Lower lobe of right lung (tissue), 2 donors: ENCODE data around the gene C10orf67. TPM values are rescaled to one million over a fixed set of nuclear protein-coding genes. Genes with fewer than 3 reads are reported as not detected.
"Not testable (repeated sequence)": the region's sequence is repeated elsewhere in the genome, so short reads cannot be mapped to it uniquely, and the experiment has no call there.

ENCODE experiments used
- ATAC-seq, 2 donors: fragments of 200-7000 bp; cut with Tn5 transposase; one replicate each; pipeline ENCODE4 v1.9.1; 2020 to 2022; ENCODE audit warnings: mild to moderate bottlenecking in 2 of 2, moderate library complexity in 2 of 2
- DNase-seq: peaks from one replicate; pipeline ENCODE4 v3.0.0-alpha.2; 2020
- H3K27ac ChIP-seq: fragments of 200-600 bp; one replicate; pipeline ENCODE4 v1.8.0; 2022
- H3K27me3 ChIP-seq: fragments of 200-600 bp; one replicate; pipeline ENCODE4 v1.8.0; 2022; ENCODE audit warnings: low read depth
- H3K36me3 ChIP-seq: fragments of 200-600 bp; one replicate; pipeline ENCODE4 v1.8.0; 2022; ENCODE audit warnings: mild to moderate bottlenecking
- H3K4me1 ChIP-seq: fragments of 200-600 bp; one replicate; pipeline ENCODE4 v1.8.0; 2022
- H3K4me3 ChIP-seq: fragments of 200-600 bp; one replicate; pipeline ENCODE4 v1.8.0; 2022; ENCODE audit warnings: mild to moderate bottlenecking
- H3K9me3 ChIP-seq: fragments of 200-600 bp; one replicate; pipeline ENCODE4 v1.8.0; 2022
- intact Hi-C: fragments of 100-400 bp; cut with DNase I; formaldehyde crosslinking; loops from one replicate; pipeline ENCODE4 v1.11.0; 2022
- total RNA-seq: library from RNA; stranded (reverse); fragmentation: NEBNext Ultra II Directional; extraction: Animal tissue kit (Norgen Biotek cat#: 25700); gene quantifications from one replicate; pipeline ENCODE4 v1.2.1, GENCODE V29; 2021
- TF ChIP-seq, protein P1 (sequence below): fragments of 200-600 bp; IDR thresholded peaks from one replicate; pipeline ENCODE4 v1.8.0; 2022; ENCODE audit warnings: antibody characterized with exemption, mild to moderate bottlenecking
- donor health status: DM: no; HTN: yes; CAD: no; lungs with severe emphysema.

Gene C10orf67
- total RNA-seq, 1 donor from 2014 or later = 1.2 TPM

GRCh38 chr10:23314835-23315239 lies 29.8 kb downstream of the C10orf67 start:
- ATAC-seq = peak; percentile 57 to 67
- H3K27me3 ChIP-seq = no peaks in the 10 kb centered on the region
- H3K9me3 ChIP-seq = no peaks in the 10 kb centered on the region
- TF ChIP-seq, protein P1, sequence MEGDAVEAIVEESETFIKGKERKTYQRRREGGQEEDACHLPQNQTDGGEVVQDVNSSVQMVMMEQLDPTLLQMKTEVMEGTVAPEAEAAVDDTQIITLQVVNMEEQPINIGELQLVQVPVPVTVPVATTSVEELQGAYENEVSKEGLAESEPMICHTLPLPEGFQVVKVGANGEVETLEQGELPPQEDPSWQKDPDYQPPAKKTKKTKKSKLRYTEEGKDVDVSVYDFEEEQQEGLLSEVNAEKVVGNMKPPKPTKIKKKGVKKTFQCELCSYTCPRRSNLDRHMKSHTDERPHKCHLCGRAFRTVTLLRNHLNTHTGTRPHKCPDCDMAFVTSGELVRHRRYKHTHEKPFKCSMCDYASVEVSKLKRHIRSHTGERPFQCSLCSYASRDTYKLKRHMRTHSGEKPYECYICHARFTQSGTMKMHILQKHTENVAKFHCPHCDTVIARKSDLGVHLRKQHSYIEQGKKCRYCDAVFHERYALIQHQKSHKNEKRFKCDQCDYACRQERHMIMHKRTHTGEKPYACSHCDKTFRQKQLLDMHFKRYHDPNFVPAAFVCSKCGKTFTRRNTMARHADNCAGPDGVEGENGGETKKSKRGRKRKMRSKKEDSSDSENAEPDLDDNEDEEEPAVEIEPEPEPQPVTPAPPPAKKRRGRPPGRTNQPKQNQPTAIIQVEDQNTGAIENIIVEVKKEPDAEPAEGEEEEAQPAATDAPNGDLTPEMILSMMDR = peak; percentile 69
- intact Hi-C loops = loop anchor here (5.0 kb wide), 1 partner anchor 217 kb away; no protein-coding TSS in a partner anchor
- H3K4me1 ChIP-seq = peaks cover 10% of the 10 kb centered on the region
- H3K36me3 ChIP-seq = no peaks in the 10 kb centered on the region
- H3K27ac ChIP-seq = no peak overlapping the region
- no peak for DNase-seq
- H3K4me3 ChIP-seq = no peak overlapping the region

DNA sequence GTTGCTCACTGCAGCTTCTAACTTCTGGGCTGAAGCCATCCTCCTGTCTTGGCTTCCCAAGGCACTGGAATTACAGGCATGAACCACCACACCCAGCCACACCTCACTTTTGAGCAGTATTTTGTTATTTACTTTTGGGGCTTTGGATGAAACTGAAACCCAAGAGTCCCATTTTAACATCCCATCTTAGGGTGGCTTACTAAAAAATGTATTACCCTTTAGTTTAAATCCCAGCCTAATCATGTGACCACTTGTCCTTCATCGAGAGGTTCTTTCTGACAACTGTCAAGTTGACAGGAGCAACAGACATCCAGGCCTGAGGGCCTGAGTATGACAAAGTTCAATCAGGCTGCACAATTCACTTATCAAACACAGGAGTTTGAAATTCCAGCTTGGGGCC lies 33.6 kb downstream of the C10orf67 start:
- Histone ChIP-seq H3K4me1 (peaks cover 10% of the 10 kb centered on the region), H3K9me3 (no peaks in the 10 kb centered on the region), H3K27ac (peak overlapping the region; percentile 34), H3K36me3 (no peaks in the 10 kb centered on the region), H3K4me3 (no peak overlapping the region), H3K27me3 (no peaks in the 10 kb centered on the region)
- ATAC-seq (peak; percentile 29 to 47), DNase-seq (no peak)
- TF ChIP-seq, protein P1 = no peak
- intact Hi-C loops = loop anchor here (5.0 kb wide), 1 partner anchor 221 kb away; no protein-coding TSS in a partner anchor

GRCh38 chr10:23310404-23310803 lies 34.2 kb downstream of the C10orf67 start:
- intact Hi-C loops = loop anchor here (5.0 kb wide), 1 partner anchor 222 kb away; no protein-coding TSS in a partner anchor
- DNase-seq = no peak
- H3K4me1 ChIP-seq = peaks cover 10% of the 10 kb centered on the region
- H3K27me3 ChIP-seq = no peaks in the 10 kb centered on the region
- TF ChIP-seq, protein P1 = no peak
- H3K27ac ChIP-seq = peak overlapping the region; percentile 34
- H3K36me3 ChIP-seq = no peaks in the 10 kb centered on the region
- peak; percentile 57 to 66 for ATAC-seq
- no peak overlapping the region for H3K4me3 ChIP-seq
- no peaks in the 10 kb centered on the region for H3K9me3 ChIP-seq

DNA sequence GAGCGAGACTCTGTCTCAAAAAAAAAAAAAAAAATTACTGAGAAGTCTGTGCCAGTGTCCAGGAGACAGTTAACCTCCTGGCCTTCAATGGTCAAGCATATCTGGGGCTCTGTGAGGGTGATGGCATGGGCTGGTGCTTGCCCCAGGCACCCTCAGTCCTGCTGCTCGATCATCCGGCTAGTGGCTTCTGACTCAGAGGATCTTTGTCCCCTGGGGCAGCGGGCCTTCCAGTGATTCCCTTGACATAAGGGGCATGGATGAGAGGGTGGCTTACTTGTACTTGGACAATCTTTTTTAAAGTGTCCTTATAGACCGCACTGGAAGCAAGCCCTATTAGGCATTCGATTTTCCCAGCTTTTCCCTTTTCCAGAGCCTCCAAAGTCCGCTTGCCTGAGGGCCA lies 44.6 kb downstream of the C10orf67 start:
- H3K9me3 ChIP-seq, H3K27me3 ChIP-seq, ATAC-seq, H3K4me3 ChIP-seq, H3K27ac ChIP-seq, intact Hi-C loops, H3K36me3 ChIP-seq, DNase-seq, H3K4me1 ChIP-seq: not testable (repeated sequence)

DNA sequence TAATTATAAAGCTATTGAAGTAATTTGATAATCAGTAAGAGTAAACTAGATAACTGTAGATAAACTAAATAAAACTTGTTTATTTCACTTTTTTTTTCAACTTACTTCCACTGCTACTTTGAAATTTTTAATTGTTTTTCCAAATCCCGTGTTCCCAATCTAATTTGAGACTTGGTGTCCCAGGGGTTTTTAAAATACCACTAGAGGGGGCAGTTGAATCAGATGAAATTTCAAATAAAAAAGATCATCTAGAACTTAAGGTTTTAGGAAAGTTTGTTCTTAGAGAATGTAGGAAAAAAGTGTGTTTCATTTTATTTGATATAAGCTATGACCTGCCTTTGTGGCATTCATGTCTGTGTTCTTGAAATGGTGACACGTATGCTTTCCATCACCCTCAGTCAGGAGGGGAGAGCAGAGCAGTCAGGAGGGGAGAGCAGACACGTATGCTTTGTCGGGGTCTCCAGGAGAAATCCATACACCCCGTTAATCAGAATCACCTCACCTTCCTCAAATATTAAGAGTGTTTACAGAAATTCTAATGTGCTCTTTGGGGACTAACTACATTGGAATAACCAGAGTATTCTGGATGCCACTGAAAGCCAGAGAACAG lies 49.9 kb downstream of the C10orf67 start:
- no peak for DNase-seq
- no peaks in the 10 kb centered on the region for H3K4me1 ChIP-seq
- H3K27me3 ChIP-seq = peaks cover 12% of the 10 kb centered on the region
- no peaks in the 10 kb centered on the region for H3K36me3 ChIP-seq
- no peak for ATAC-seq
- H3K9me3 ChIP-seq = no peaks in the 10 kb centered on the region
- H3K4me3 ChIP-seq = no peak overlapping the region
- intact Hi-C loops = loop anchor here (5.0 kb wide), 1 partner anchor 117 kb away; no protein-coding TSS in a partner anchor
- TF ChIP-seq, protein P1 = peak; percentile 41
- no peak overlapping the region for H3K27ac ChIP-seq

DNA sequence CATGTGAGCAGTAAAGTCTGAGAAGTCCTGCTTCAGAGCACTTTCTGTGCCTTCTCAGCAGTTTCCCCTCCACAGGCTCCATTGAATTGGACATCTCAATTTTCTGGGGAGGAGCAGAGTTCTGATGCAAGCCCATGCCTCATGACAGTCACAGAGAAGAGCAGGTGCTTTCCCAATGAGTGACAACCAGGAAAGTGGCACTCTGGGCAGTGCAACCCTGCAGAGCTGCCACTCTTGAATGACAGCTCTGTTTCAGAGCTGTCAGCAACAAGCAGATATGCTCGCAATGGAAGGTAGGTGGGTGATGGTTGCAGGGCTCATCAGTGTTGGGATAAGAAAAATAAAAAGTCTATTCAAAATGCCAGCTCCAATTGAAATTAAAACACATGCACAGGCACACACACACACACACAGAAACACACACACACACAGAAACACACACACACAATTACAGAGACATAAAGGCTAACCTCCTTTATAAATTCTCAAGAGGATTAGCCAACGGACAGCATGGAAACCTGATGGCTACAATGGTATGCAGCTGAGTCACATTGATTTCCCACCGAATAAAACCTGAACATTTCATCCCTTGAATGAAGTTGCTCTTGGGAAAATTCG lies 50.5 kb downstream of the C10orf67 start:
- no peak overlapping the region for H3K27ac ChIP-seq
- H3K9me3 ChIP-seq = no peaks in the 10 kb centered on the region
- ATAC-seq (no peak), DNase-seq (no peak)
- no peak overlapping the region for H3K4me3 ChIP-seq
- TF ChIP-seq, protein P1 = no peak
- intact Hi-C loops = loop anchor here (5.0 kb wide), 1 partner anchor 117 kb away; no protein-coding TSS in a partner anchor
- H3K4me1 ChIP-seq = no peaks in the 10 kb centered on the region
- no peaks in the 10 kb centered on the region for H3K36me3 ChIP-seq
- peaks cover 12% of the 10 kb centered on the region for H3K27me3 ChIP-seq
